ENCODE measurements around the gene ABCA13.

DNA sequence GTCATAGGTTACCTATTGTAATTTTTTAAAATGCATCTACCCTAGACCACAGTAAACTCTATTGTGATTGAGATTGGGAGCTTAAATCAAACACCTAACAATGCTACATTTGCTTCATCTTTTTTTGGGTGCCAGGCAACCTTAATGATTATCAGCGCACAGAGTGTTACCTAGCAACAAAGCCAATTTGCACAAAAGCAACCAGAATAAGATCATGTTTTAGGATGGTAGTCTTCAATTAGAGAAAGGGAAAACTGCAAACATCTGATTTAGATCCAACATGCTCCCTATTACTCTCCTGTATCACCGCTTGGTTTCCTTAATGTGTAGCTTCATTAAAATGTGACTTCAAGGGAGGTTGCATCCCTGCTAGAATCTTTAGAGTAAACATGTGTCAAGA, 226.9 kb downstream of the ABCA13 start:
- TF ChIP-seq EZH2 (IDR thresholded peaks at IDR 0.05; ENCODE audit: insufficient read depth, poor library complexity, severe bottlenecking): no peak
- no peak for TF ChIP-seq EZH2phosphoT487 (IDR thresholded peaks at IDR 0.05; ENCODE audit: insufficient read depth, low read depth)

All from GM23248 (cell line).